Measurements from ENCODE around the gene LMF1. TPM values are rescaled to one million over a fixed set of nuclear protein-coding genes. Genes with fewer than 3 reads are reported as not detected.

The LMF1 gene
- total RNA-seq, 2 donors from 2014 or later: 26.9 to 33.2 TPM

DNA sequence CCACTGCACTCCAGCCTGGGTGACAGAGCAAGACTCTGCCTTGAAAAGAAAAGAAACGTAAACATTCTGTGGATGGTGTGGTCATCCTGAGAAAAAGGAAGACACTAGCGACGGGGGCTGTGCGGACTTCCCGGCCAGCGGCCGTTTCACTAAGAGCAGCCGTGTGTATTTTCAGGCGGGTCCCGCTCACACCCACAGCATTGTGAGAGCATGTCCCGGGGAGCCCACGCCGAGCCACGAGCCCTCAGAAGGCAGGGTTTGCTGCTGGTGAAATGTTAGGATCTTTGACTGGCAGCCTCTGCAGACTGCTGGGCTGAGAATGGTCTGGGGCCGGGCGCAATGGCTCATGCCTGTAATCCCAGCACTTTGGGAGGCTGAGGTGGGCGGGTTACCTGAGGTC lies 40.3 kb downstream of the LMF1 start:
- Mint-ChIP-seq H3K36me3 (ENCODE audit: insufficient read depth in 2 of 2) (peaks cover 3 to 4% of the 10 kb centered on the region in 2 donors), H3K27ac (no peak overlapping the region)

DNA sequence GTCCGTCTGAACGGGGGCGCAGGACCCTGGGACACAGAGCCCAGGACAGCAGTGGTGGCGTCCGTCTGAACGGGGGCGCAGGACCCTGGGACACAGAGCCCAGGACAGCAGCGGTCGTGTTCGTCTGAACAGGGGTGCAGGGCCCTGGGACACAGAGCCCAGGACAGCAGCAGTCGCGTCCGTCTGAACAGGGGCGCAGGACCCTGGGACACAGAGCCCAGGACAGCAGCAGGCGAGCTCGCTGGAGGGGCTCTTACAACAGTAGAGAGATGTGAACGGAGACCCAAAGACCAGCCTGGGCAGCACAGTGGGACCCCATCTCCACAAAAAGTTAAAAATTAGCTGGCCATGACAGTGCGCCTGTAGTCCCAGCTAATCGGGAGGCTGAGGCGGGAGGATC lies 40.7 kb downstream of the LMF1 start:
- H3K4me3 Mint-ChIP-seq: no peak overlapping the region
- DNase-seq: no peak
- no peak for ATAC-seq (replicated peaks in 1 of 2)
- peaks cover 3 to 4% of the 10 kb centered on the region in 2 donors for H3K36me3 Mint-ChIP-seq (ENCODE audit: insufficient read depth in 2 of 2)
- H3K27ac Mint-ChIP-seq: no peak overlapping the region
- no peaks in the 10 kb centered on the region for H3K4me1 Mint-ChIP-seq (ENCODE audit: low read depth)
- peaks cover 1 to 4% of the 10 kb centered on the region in 2 donors for H3K9me3 Mint-ChIP-seq
- H3K27me3 Mint-ChIP-seq (ENCODE audit: low read depth): no peaks in the 10 kb centered on the region

More for the DNA sequence above, 40.3 kb downstream of the LMF1 start:
- ATAC-seq (replicated peaks in 1 of 2): no peak
- Mint-ChIP-seq H3K27me3 (ENCODE audit: low read depth) (no peaks in the 10 kb centered on the region), H3K9me3 (peaks cover 1 to 4% of the 10 kb centered on the region in 2 donors), H3K4me3 (no peak overlapping the region), H3K4me1 (ENCODE audit: low read depth) (no peaks in the 10 kb centered on the region)
- DNase-seq: no peak

DNA sequence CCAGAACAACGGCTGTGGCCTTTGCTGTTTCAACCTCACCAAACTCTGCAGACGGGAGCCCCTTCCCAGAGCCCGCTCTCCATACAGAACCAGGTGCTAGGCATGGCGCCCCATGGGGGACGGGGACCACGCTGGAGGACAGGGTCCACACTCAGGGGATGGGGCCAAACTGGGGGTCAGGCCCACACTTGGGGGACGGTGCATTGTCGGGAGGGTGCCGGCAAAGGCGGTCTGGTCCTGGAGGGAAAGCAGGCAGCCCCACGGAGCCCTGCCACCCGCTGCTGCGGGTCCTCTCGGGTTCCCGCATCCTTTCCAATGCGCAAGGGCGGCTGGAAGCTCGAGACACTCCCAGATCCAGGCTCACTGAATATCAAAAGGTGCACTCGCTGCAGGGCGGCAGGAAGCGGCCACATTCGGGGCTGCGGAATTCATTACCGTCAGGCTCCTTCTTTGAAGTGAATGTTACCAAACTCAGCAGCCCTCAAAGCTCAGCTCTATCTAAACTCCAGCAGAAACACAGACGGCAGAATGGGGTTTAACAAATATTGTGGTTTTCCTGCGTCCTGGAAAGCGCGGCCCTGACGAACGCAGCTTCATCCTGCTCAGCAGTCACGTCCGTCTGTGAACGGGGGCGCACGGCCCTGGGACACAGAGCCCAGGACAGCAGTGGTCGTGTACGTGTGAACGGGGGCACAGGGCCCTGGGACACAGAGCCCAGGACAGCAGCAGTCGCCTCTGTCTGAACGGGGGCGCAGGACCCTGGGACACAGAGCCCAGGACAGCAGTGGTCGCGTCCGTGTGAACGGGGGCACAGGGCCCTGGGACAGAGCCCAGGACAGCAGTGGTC lies 41.3 kb downstream of the LMF1 start:
- Mint-ChIP-seq H3K4me3 (no peak overlapping the region), H3K4me1 (ENCODE audit: low read depth) (no peaks in the 10 kb centered on the region), H3K36me3 (ENCODE audit: insufficient read depth in 2 of 2) (peaks cover 3 to 4% of the 10 kb centered on the region in 2 donors), H3K9me3 (peaks cover 1 to 4% of the 10 kb centered on the region in 2 donors), H3K27me3 (ENCODE audit: low read depth) (no peaks in the 10 kb centered on the region), H3K27ac (no peak overlapping the region)
- DNase-seq (no peak), ATAC-seq (replicated peaks in 1 of 2) (no peak)

DNA sequence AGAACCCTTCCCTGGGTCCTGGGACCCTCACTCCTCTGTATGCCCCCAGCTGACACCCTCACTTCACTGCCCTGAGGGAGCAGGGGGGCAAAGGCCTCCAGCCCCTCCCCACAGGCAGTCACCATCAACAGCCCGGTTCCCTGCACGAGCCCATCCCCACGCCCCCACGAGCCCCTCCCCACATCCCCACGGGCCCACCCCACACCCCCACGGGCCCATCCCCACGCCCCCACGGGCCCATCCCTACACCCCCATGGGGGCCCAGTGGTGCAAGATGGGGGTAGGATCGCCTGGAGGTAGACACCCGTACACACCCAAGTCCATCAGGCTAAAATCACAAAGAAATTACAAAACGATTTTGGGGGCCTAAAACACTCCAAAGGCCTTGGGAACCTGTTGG lies 42.3 kb downstream of the LMF1 start:
- DNase-seq: no peak
- peaks cover 3 to 9% of the 10 kb centered on the region in 2 donors for H3K36me3 Mint-ChIP-seq (ENCODE audit: insufficient read depth in 2 of 2)
- no peaks in the 10 kb centered on the region for H3K4me1 Mint-ChIP-seq (ENCODE audit: low read depth)

GRCh38 chr16:927931-928330 lies 42.9 kb downstream of the LMF1 start:
- H3K27ac Mint-ChIP-seq: no peak overlapping the region

More for the DNA sequence above, 42.3 kb downstream of the LMF1 start:
- Mint-ChIP-seq H3K27ac (no peak overlapping the region), H3K9me3 (peaks cover 1 to 4% of the 10 kb centered on the region in 2 donors), H3K4me3 (no peak overlapping the region), H3K27me3 (ENCODE audit: low read depth) (no peaks in the 10 kb centered on the region)
- no peak for ATAC-seq (replicated peaks in 1 of 2)

GRCh38 chr16:927406-927805 lies 43.4 kb downstream of the LMF1 start:
- H3K9me3 Mint-ChIP-seq: peaks cover 1 to 4% of the 10 kb centered on the region in 2 donors
- DNase-seq (no peak), ATAC-seq (replicated peaks in 1 of 2) (no peak)
- H3K36me3 Mint-ChIP-seq (ENCODE audit: insufficient read depth in 2 of 2): peaks cover 5 to 10% of the 10 kb centered on the region in 2 donors
- no peaks in the 10 kb centered on the region for H3K27me3 Mint-ChIP-seq (ENCODE audit: low read depth)
- H3K4me3 Mint-ChIP-seq: no peak overlapping the region
- no peak overlapping the region for H3K27ac Mint-ChIP-seq
- no peaks in the 10 kb centered on the region for H3K4me1 Mint-ChIP-seq (ENCODE audit: low read depth)

More at GRCh38 chr16:927931-928330, 42.9 kb downstream of the LMF1 start:
- H3K9me3 Mint-ChIP-seq: peaks cover 1 to 4% of the 10 kb centered on the region in 2 donors
- H3K27me3 Mint-ChIP-seq (ENCODE audit: low read depth): no peaks in the 10 kb centered on the region
- ATAC-seq (replicated peaks in 1 of 2) (no peak), DNase-seq (no peak)
- peaks cover 3 to 9% of the 10 kb centered on the region in 2 donors for H3K36me3 Mint-ChIP-seq (ENCODE audit: insufficient read depth in 2 of 2)
- no peak overlapping the region for H3K4me3 Mint-ChIP-seq
- no peaks in the 10 kb centered on the region for H3K4me1 Mint-ChIP-seq (ENCODE audit: low read depth)

- H3K27ac Mint-ChIP-seq: no peak overlapping the region
- H3K4me1 Mint-ChIP-seq (ENCODE audit: low read depth): no peaks in the 10 kb centered on the region
- H3K36me3 Mint-ChIP-seq (ENCODE audit: insufficient read depth in 2 of 2): peaks cover 6 to 12% of the 10 kb centered on the region in 2 donors
Observed at GRCh38 chr16:926715-927114, 44.1 kb downstream of the LMF1 start.

GRCh38 chr16:924806-925205 lies 46.0 kb downstream of the LMF1 start:
- H3K4me3 Mint-ChIP-seq: no peak overlapping the region
- no peaks in the 10 kb centered on the region for H3K4me1 Mint-ChIP-seq (ENCODE audit: low read depth)
- H3K27ac Mint-ChIP-seq: no peak overlapping the region
- peaks cover 1 to 4% of the 10 kb centered on the region in 2 donors for H3K9me3 Mint-ChIP-seq
- H3K36me3 Mint-ChIP-seq (ENCODE audit: insufficient read depth in 2 of 2): peaks cover 6 to 12% of the 10 kb centered on the region in 2 donors
- no peak for ATAC-seq (replicated peaks in 1 of 2)
- no peak for DNase-seq
- H3K27me3 Mint-ChIP-seq (ENCODE audit: low read depth): no peaks in the 10 kb centered on the region

More at GRCh38 chr16:926715-927114, 44.1 kb downstream of the LMF1 start:
- DNase-seq (no peak), ATAC-seq (replicated peaks in 1 of 2) (no peak)
- Mint-ChIP-seq H3K9me3 (peaks cover 1 to 4% of the 10 kb centered on the region in 2 donors), H3K4me3 (no peak overlapping the region), H3K27me3 (ENCODE audit: low read depth) (no peaks in the 10 kb centered on the region)

DNA sequence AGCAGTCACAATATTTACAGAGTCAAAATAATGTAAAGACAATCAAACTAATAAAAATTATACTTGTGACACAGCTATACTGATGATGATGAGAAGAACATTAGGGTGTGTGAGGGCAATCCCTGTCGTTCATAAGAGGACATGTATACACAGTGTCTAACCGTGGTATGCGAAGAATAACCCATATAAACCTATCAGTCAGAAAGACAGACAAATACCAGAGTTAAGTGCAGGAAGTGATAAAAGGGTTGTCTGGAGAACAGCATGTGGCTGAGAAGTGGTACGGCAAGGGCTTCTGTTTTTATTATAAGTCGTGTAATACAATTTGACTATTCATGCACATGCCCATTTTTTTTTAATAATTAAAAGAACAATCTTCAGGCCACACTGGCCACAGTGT lies 46.7 kb downstream of the LMF1 start:
- peaks cover 6 to 12% of the 10 kb centered on the region in 2 donors for H3K36me3 Mint-ChIP-seq (ENCODE audit: insufficient read depth in 2 of 2)
- ATAC-seq (replicated peaks in 1 of 2) (no peak), DNase-seq (no peak)
- H3K4me3 Mint-ChIP-seq: no peak overlapping the region
- H3K9me3 Mint-ChIP-seq: peaks cover 1 to 4% of the 10 kb centered on the region in 2 donors
- H3K4me1 Mint-ChIP-seq (ENCODE audit: low read depth): no peaks in the 10 kb centered on the region
- H3K27ac Mint-ChIP-seq: no peak overlapping the region
- no peaks in the 10 kb centered on the region for H3K27me3 Mint-ChIP-seq (ENCODE audit: low read depth)

GRCh38 chr16:923184-923583 lies 47.6 kb downstream of the LMF1 start:
- Mint-ChIP-seq H3K36me3 (ENCODE audit: insufficient read depth in 2 of 2) (peaks cover 6 to 12% of the 10 kb centered on the region in 2 donors), H3K4me1 (ENCODE audit: low read depth) (no peaks in the 10 kb centered on the region), H3K9me3 (peaks cover 1 to 4% of the 10 kb centered on the region in 2 donors), H3K27ac (no peak overlapping the region), H3K27me3 (ENCODE audit: low read depth) (no peaks in the 10 kb centered on the region), H3K4me3 (no peak overlapping the region)
- ATAC-seq (replicated peaks in 1 of 2) (no peak), DNase-seq (no peak)

DNA sequence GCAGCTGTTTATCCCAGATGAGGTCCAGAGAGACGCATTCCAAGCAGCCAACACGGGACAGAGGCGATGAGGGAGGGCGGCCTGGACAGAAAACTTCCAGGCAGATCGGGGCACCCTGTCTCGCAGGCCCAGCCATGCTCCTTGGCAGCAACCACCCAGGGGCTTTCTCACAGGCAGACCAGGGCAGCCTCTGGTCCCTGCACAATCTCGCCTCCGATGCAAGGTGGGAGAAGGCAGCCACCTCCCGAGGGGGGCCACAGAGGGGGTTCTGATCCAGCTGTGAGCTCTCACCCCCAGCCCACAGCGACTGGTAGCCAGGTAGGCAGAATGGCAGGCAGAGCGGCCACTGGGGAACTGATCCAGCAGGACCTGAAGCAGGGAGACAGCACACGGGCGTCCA lies 48.7 kb downstream of the LMF1 start:
- Mint-ChIP-seq H3K36me3 (ENCODE audit: insufficient read depth in 2 of 2) (peaks cover 6 to 12% of the 10 kb centered on the region in 2 donors), H3K4me3 (no peak overlapping the region), H3K27ac (no peak overlapping the region), H3K4me1 (ENCODE audit: low read depth) (no peaks in the 10 kb centered on the region), H3K9me3 (peaks cover 1 to 4% of the 10 kb centered on the region in 2 donors), H3K27me3 (ENCODE audit: low read depth) (no peaks in the 10 kb centered on the region)
- ATAC-seq (replicated peaks in 1 of 2) (no peak), DNase-seq (no peak)

GRCh38 chr16:921321-921905 lies 49.4 kb downstream of the LMF1 start:
- no peaks in the 10 kb centered on the region for H3K4me1 Mint-ChIP-seq (ENCODE audit: low read depth)
- DNase-seq (no peak), ATAC-seq (replicated peaks in 1 of 2) (no peak)
- peaks cover 1 to 4% of the 10 kb centered on the region in 2 donors for H3K9me3 Mint-ChIP-seq
- H3K27me3 Mint-ChIP-seq (ENCODE audit: low read depth): no peaks in the 10 kb centered on the region
- H3K27ac Mint-ChIP-seq: no peak overlapping the region
- peaks cover 6 to 12% of the 10 kb centered on the region in 2 donors for H3K36me3 Mint-ChIP-seq (ENCODE audit: insufficient read depth in 2 of 2)
- H3K4me3 Mint-ChIP-seq: no peak overlapping the region

- peaks cover 3 to 8% of the 10 kb centered on the region in 2 donors for H3K36me3 Mint-ChIP-seq (ENCODE audit: insufficient read depth in 2 of 2)
- no peak for DNase-seq
- H3K27me3 Mint-ChIP-seq (ENCODE audit: low read depth): no peaks in the 10 kb centered on the region
Observed at GRCh38 chr16:920717-921116, 50.1 kb downstream of the LMF1 start.

More at GRCh38 chr16:920717-921116, 50.1 kb downstream of the LMF1 start:
- no peaks in the 10 kb centered on the region for H3K9me3 Mint-ChIP-seq
- no peak for ATAC-seq (replicated peaks in 1 of 2)
- H3K27ac Mint-ChIP-seq: no peak overlapping the region
- H3K4me1 Mint-ChIP-seq (ENCODE audit: low read depth): no peaks in the 10 kb centered on the region
- no peak overlapping the region for H3K4me3 Mint-ChIP-seq
